Heart left ventricle (tissue), 16 donors: Measurements from ENCODE around the gene MYEF2. TPM values are rescaled to one million over a fixed set of nuclear protein-coding genes. Genes with fewer than 3 reads are reported as not detected.

Source experiments
- ATAC-seq, 4 donors: fragments of 200-7000 bp; cut with Tn5 transposase; one replicate each; pipeline ENCODE4 v1.9.1; 2020 to 2022; ENCODE audit warnings: moderate library complexity in 4 of 4, mild to moderate bottlenecking in 3 of 4, moderate number of reproducible peaks in 1 of 4
- DNase-seq, 5 donors: peaks; one replicate each; pipeline ENCODE4 v3.0.0-alpha.2; 2020
- H3K27ac ChIP-seq, 12 donors: fragments of 200-600 bp; sonication (generic) in 4 of 12; one replicate each; pipeline versions ENCODE4 v1.5.0 to v1.8.0; 2016 to 2022; ENCODE audit warnings: mild to moderate bottlenecking in 2 of 12
- H3K27me3 ChIP-seq, 9 donors: fragments of 200-600 bp; sonication (generic) in 2 of 9; one replicate each; pipeline versions ENCODE4 v1.5.1 to v1.8.0; 2016 to 2022; ENCODE audit warnings: mild to moderate bottlenecking in 3 of 9
- H3K36me3 ChIP-seq, 9 donors: fragments of 200-600 bp; sonication (generic) in 2 of 9; one replicate each; pipeline versions ENCODE4 v1.5.0 to v1.8.0; 2018 to 2022; ENCODE audit warnings: mild to moderate bottlenecking in 2 of 9
- H3K4me1 ChIP-seq, 12 donors: fragments of 200-600 bp; sonication (generic) in 4 of 12; one replicate each; pipeline versions ENCODE4 v1.5.0 to v1.8.0; 2016 to 2022; ENCODE audit warnings: mild to moderate bottlenecking in 3 of 12
- H3K4me3 ChIP-seq, 12 donors: fragments of 200-600 bp; sonication (generic) in 4 of 12; one replicate each; pipeline versions ENCODE4 v1.5.0 to v1.8.0; 2017 to 2022; ENCODE audit warnings: mild to moderate bottlenecking in 9 of 12, moderate library complexity in 4 of 12
- H3K9me3 ChIP-seq, 12 donors: fragments of 200-600 bp; sonication (generic) in 4 of 12; one replicate each; pipeline versions ENCODE4 v1.5.0 to v1.8.0; 2016 to 2022; ENCODE audit warnings: mild to moderate bottlenecking in 1 of 12
- POLR2A ChIP-seq, 2 donors: fragments of 450-650 bp; IDR thresholded peaks; one replicate each; pipeline ENCODE4 v1.6.1; 2017; ENCODE audit warnings: antibody characterized with exemption in 2 of 2, mild to moderate bottlenecking in 2 of 2, moderate library complexity in 2 of 2
- WGBS, 4 donors: extraction: QIAGEN DNeasy Blood & Tissue Kit in 2 of 4; methylation state at CpG; one replicate each; pipeline versions ENCODE4 v1.1.5 to v1.1.7; 2013 to 2018; 5-methylcytosine and 5-hydroxymethylcytosine counted together
- intact Hi-C, 10 donors: fragments of 100-400 bp; cut with DNase I; formaldehyde crosslinking; loops; one replicate each; pipeline versions ENCODE4 v1.11.1 to v1.14.2; 2022
- long read RNA-seq, 3 donors: library from polyadenylated mRNA; unstranded; transcript quantifications; one replicate each; pipeline ENCODE4 v2.0.0, GENCODE V29; 2020 to 2021
- polyA plus RNA-seq, 2 donors: library from polyadenylated mRNA; stranded (reverse); fragments of 200-250 nt; gene quantifications; one replicate each; pipeline ENCODE4 v1.2.3, GENCODE V29; 2013
- total RNA-seq, 9 donors: library from RNA; depleted of rRNA in 2 of 9; stranded (reverse); fragments of >200 nt in 2 of 9; fragmentation: NEBNext Ultra II Directional in 3 of 9; extraction: Animal tissue kit (Norgen Biotek cat#: 25700) in 3 of 9; gene quantifications; one replicate each; pipeline versions ENCODE4 v1.1.0 to v1.2.4, GENCODE V29; 2016 to 2023
- TF ChIP-seq, protein P1 (sequence below), 12 donors: fragments of 200-600 bp; sonication (generic) in 4 of 12; IDR thresholded peaks; one replicate each; pipeline versions ENCODE4 v1.5.0 to v1.8.0; 2018 to 2022; ENCODE audit warnings: antibody characterized with exemption in 12 of 12, mild to moderate bottlenecking in 5 of 12
- donor health status: ischemic (EF 13 %, LVEDD 7.1; RV severe dilation, severe dysfunction).
- donor health status: healthy with polysubstance abuse.
- donor health status: DM: no; HTN: yes; CAD: no.
- donor health status: DM: no; HTN: no; CAD: no.
- donor health status: ischemic (EF 25% LVEDD 6.9; RV normal size, moderate dysfunction).
- donor health status: ischemic (EF 25% LVEDD 5.7; RV mildly dilated, moderate dysfunction).
- donor health status: healthy.
- donor health status: DM: yes; HTN: yes; CAD: no.
- donor health status: ischemic (EF 35%, LVEDD 5.7; RV mildly dilated, moderate dysfunction).
- donor health status: nonischemic (EF 11% LVEDD 7.7; RV severe dilation, severe dysfunction).
- donor health status: DM: yes; HTN: yes; CAD: no.
- donor health status: PGD.
- donor health status: ischemic (EF 29% LVEDD 5.4; RV normal size, mild dysfunction).
- donor health status: nonischemic (EF 23%, LVEDD 6.1; RV moderate dilation, normal function).

The MYEF2 gene, protein sequence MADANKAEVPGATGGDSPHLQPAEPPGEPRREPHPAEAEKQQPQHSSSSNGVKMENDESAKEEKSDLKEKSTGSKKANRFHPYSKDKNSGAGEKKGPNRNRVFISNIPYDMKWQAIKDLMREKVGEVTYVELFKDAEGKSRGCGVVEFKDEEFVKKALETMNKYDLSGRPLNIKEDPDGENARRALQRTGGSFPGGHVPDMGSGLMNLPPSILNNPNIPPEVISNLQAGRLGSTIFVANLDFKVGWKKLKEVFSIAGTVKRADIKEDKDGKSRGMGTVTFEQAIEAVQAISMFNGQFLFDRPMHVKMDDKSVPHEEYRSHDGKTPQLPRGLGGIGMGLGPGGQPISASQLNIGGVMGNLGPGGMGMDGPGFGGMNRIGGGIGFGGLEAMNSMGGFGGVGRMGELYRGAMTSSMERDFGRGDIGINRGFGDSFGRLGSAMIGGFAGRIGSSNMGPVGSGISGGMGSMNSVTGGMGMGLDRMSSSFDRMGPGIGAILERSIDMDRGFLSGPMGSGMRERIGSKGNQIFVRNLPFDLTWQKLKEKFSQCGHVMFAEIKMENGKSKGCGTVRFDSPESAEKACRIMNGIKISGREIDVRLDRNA
- total RNA-seq (10 to 100 TPM in 7 of 9 donors, 1 to 10 TPM in 2; 5.5 to 17.3 (median 12.4) TPM), polyA plus RNA-seq (10 to 100 TPM in 1 of 2 donors, 1 to 10 TPM in 1; 7.7 to 11.1 TPM)
- long read RNA-seq, donor 1, partial matches to known transcripts = 0 of 9 reads
- long read RNA-seq, donor 1, other reads (novel, unspliced or antisense) = 9 of 9 reads
- long read RNA-seq, donor 2, partial matches to known transcripts = 0 of 4 reads
- long read RNA-seq, donor 2, other reads (novel, unspliced or antisense) = 4 of 4 reads
- long read RNA-seq, donor 3, partial matches to known transcripts = 0 of 8 reads
- long read RNA-seq, donor 3, other reads (novel, unspliced or antisense) = 7 of 8 reads

DNA sequence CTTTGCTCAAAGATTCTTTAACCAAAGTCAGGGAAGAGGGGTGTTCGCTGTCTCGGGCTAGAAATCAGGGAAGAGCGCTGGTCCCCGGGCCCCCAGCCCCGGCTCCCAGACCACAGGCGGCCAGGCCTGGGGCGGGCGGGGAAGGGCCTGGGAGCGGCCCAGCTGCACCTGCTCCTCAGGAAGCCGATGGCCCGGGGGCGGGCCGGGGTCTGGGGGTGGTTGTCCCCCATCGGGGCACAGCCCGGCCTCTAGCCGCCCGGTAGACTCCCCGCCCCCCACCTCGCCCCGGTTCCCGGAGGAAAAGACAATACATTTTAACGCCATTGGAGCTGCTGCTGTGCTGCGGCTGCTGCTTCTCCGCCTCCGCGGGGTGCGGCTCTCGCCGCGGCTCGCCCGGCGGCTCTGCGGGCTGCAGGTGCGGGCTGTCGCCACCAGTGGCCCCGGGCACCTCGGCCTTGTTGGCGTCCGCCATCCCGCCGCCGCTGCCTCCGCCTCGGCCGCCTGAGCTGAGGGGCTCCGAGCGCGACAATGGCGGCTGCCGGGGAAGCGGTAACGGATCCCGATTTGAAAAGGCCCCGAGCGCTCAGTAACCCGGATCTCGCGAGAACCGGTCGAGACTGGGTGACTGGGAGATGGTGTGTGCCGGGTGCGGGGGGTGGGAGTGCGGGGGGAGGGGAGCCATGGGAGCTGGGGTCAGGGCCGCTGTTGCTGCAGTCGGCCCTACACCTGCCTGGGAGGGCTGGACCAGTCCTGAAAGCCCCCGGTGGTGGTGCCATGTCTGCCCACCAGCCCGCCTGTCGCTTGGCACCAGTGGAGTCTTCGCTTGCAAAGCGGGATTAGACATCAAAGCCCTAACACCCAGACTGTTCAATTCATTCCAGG lies at the start of gene MYEF2:
Gene MYEF2, minus strand, starts transcription at position 530 of the 882 bp plus-strand sequence. Its CDS starts 58 bp downstream, at position 472.
- H3K27ac ChIP-seq = peak within 1 kb of the TSS in 11 of 12 donors; percentile 17 to 91 (median 70)
- TF ChIP-seq POLR2A (IDR thresholded peaks at IDR 0.05) = no peak
- TF ChIP-seq, protein P1, sequence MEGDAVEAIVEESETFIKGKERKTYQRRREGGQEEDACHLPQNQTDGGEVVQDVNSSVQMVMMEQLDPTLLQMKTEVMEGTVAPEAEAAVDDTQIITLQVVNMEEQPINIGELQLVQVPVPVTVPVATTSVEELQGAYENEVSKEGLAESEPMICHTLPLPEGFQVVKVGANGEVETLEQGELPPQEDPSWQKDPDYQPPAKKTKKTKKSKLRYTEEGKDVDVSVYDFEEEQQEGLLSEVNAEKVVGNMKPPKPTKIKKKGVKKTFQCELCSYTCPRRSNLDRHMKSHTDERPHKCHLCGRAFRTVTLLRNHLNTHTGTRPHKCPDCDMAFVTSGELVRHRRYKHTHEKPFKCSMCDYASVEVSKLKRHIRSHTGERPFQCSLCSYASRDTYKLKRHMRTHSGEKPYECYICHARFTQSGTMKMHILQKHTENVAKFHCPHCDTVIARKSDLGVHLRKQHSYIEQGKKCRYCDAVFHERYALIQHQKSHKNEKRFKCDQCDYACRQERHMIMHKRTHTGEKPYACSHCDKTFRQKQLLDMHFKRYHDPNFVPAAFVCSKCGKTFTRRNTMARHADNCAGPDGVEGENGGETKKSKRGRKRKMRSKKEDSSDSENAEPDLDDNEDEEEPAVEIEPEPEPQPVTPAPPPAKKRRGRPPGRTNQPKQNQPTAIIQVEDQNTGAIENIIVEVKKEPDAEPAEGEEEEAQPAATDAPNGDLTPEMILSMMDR (IDR thresholded peaks at IDR 0.05) = peak in 1 of 12 donors; percentile 9
- H3K9me3 ChIP-seq = peaks cover 0 to 8% (median 0%) of the 10 kb centered on the region in 12 donors
- peak; percentile 59 to 76 (median 70) for DNase-seq
- peaks cover 0 to 20% (median 0%) of the 10 kb centered on the region in 9 donors for H3K27me3 ChIP-seq
- H3K4me1 ChIP-seq = peaks cover 0 to 16% (median 7%) of the 10 kb centered on the region in 12 donors
- H3K36me3 ChIP-seq = no peaks in the 10 kb centered on the region
- H3K4me3 ChIP-seq = peak within 1 kb of the TSS; percentile 52 to 72 (median 65)
- ATAC-seq = peak; percentile 37 to 94 (median 88)
- WGBS, 4 donors = 2 to 5% (median 4%) methylated on average over 33 to 71 of the region's 71 CpGs
- intact Hi-C loops = no loop called here

DNA sequence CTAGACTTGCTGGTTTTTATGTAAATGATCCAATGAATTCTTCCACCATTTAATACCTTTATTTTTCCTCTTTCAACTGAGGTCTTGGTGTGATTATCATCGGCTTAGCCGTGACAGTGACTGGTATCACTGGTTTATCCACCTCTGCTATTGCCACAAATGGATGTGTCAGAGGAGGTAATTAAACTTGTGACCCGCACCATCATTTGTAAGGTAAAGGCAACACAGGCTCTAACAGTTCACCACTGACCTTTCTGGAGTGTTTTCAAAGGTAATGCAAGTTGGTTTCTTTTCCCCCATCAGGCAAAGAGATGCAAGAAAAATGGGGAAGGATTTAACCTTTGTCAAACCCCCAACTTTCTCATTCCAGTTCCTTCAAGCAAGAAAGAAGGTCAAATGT lies 47.7 kb upstream of the MYEF2 start:
- no peak for ATAC-seq
- no peaks in the 10 kb centered on the region for H3K4me1 ChIP-seq
- 75 to 91% (median 83%) methylated on average over 3 of the region's 3 CpGs for WGBS, 4 donors

DNA sequence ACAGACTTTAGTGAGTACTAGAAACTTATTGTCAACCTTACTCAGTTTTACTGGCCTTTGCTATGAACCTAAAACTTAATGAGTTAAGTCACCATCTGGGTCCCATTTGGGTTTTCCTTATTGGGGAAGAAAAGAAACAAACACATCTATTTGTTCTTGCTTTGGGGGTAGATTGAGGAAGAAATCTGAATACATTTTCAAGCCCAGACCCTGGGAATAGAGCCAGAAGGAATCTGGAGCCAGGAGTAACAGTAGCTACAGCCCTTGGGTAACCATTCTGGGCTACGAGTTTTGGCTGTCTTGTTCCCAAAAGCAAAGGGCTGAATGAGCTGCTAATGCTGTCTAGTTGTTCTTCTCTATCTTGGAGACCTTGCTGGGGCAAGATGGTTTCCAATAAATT lies 44.5 kb upstream of the MYEF2 start:
- TF ChIP-seq POLR2A (IDR thresholded peaks at IDR 0.05) = no peak
- TF ChIP-seq, protein P1 (IDR thresholded peaks at IDR 0.05) = no peak
- Histone ChIP-seq H3K27ac (no peak overlapping the region), H3K36me3 (no peaks in the 10 kb centered on the region), H3K9me3 (no peaks in the 10 kb centered on the region), H3K4me1 (no peaks in the 10 kb centered on the region), H3K27me3 (no peaks in the 10 kb centered on the region), H3K4me3 (no peak overlapping the region)
- DNase-seq = no peak
- ATAC-seq = no peak
- 19 to 42% (median 33%) methylated on average over 1 of the region's 1 CpG for WGBS, 4 donors
- intact Hi-C loops = no loop called here

More for the DNA sequence above, 47.7 kb upstream of the MYEF2 start:
- Histone ChIP-seq H3K9me3 (no peaks in the 10 kb centered on the region), H3K27me3 (no peaks in the 10 kb centered on the region), H3K27ac (no peak overlapping the region), H3K4me3 (no peak overlapping the region), H3K36me3 (no peaks in the 10 kb centered on the region)
- DNase-seq = no peak
- intact Hi-C loops = no loop called here
- TF ChIP-seq, protein P1 (IDR thresholded peaks at IDR 0.05) = no peak
- no peak for TF ChIP-seq POLR2A (IDR thresholded peaks at IDR 0.05)
